GM12878 (cell line): ENCODE results near the gene SHC2. TPM values are rescaled to one million over a fixed set of nuclear protein-coding genes. Genes with fewer than 3 reads are reported as not detected.

Experiments used
- ATAC-seq: fragments of 200-7000 bp; cut with Tn5 transposase; 3 replicates; pipeline ENCODE4 v1.9.1; 2020; ENCODE audit warnings: mild to moderate bottlenecking, moderate library complexity
- BruUV-seq: library from RNA; stranded (reverse); fragments of 400-500 nt; replicated peaks from 2 replicates; lab custom pipeline; 2021; lab: Mats Ljungman, UMichigan
- CTCF ChIA-PET: fragments of 300-600 bp; sonication (Branson Sonifier 250); formaldehyde crosslinking; extraction: SDS; loops from one replicate; lab custom pipeline; 2021; ENCODE audit warnings: inconsistent platforms; lab: Yijun Ruan, JAX
- POLR2A ChIA-PET: fragments of 350-600 bp; formaldehyde crosslinking; extraction: SDS; loops from one replicate; lab custom pipeline; 2021; ENCODE audit warnings: inconsistent platforms; lab: Charles Lee
- RAD21 ChIA-PET: fragments of 300-600 bp; sonication (Branson Sonifier 250); formaldehyde crosslinking; loops from one replicate; lab custom pipeline; 2023; ENCODE audit warnings: antibody characterized with exemption; ENCODE audit not compliant: unreplicated experiment; lab: Charles Lee
- SMC1A ChIA-PET: fragments of 300-600 bp; sonication (Branson Sonifier 250); formaldehyde crosslinking; loops from one replicate; lab custom pipeline; 2023; ENCODE audit not compliant: unreplicated experiment, uncharacterized antibody; lab: Charles Lee
- DNase-seq: peaks from one replicate; pipeline ENCODE4 v3.0.0-alpha.2; 2011; ENCODE audit warnings: low read depth, low spot score
- FAIRE-seq: peaks from 3 replicates; lab custom pipeline; 2011; peaks lifted over from hg19 to GRCh38; lab: Jason Lieb, UNC
- H2AFZ ChIP-seq: 2 replicates; pipeline ENCODE4 v1.6.0; 2011; ENCODE audit warnings: low read depth, low read length, control low read depth; ENCODE audit not compliant: control insufficient read depth
- H3K27ac ChIP-seq: 2 replicates; pipeline ENCODE4 v1.5.1; 2011; ENCODE audit warnings: control low read depth; ENCODE audit not compliant: control insufficient read depth, insufficient read depth
- H3K27me3 ChIP-seq, 2 experiments: replicated peaks in 1 of 2; 2 replicates each; pipeline versions ENCODE4 v1.6.0 to v1.6.1; 2011; ENCODE audit warnings: low read length in 1 of 2; ENCODE audit not compliant: control insufficient read depth in 2 of 2, insufficient read depth in 2 of 2
- H3K36me3 ChIP-seq, 2 experiments: 2 replicates each; pipeline ENCODE4 v1.5.1; 2011; ENCODE audit warnings: low read length in 1 of 2; ENCODE audit not compliant: control insufficient read depth in 2 of 2, insufficient read depth in 2 of 2
- H3K4me1 ChIP-seq: 2 replicates; pipeline ENCODE4 v1.6.1; 2011; ENCODE audit warnings: mild to moderate bottlenecking, low read length, moderate library complexity, mixed read lengths; ENCODE audit not compliant: control insufficient read depth, insufficient read depth
- H3K4me2 ChIP-seq: 2 replicates; pipeline ENCODE4 v1.6.0; 2011; ENCODE audit warnings: control low read depth; ENCODE audit not compliant: control insufficient read depth, insufficient read depth
- H3K4me3 ChIP-seq: fragments of 200-600 bp; sonication (generic); 2 replicates; pipeline ENCODE4 v1.5.1; 2016
- H3K79me2 ChIP-seq: 2 replicates; pipeline ENCODE4 v1.6.0; 2011; ENCODE audit warnings: low read length; ENCODE audit not compliant: control insufficient read depth, insufficient read depth
- H3K9ac ChIP-seq: 2 replicates; pipeline ENCODE4 v1.8.0; 2011; ENCODE audit warnings: low read length, control low read depth, mixed read lengths; ENCODE audit not compliant: control insufficient read depth, insufficient read depth
- H3K9me3 ChIP-seq: replicated peaks from 3 replicates; pipeline ENCODE4 v1.5.1; 2011; ENCODE audit warnings: mild to moderate bottlenecking, low read length; ENCODE audit not compliant: control insufficient read depth, insufficient read depth
- H4K20me1 ChIP-seq: 2 replicates; pipeline ENCODE4 v1.6.0; 2011; ENCODE audit not compliant: control insufficient read depth, insufficient read depth
- BMI1 ChIP-seq: fragments of 450-650 bp; IDR thresholded peaks from 2 replicates; pipeline ENCODE4 v1.6.1; 2016; ENCODE audit warnings: mild to moderate bottlenecking, moderate library complexity, borderline replicate concordance
- EGR1 ChIP-seq, 2 experiments: IDR thresholded peaks; 1 replicate in 1 of 2; 2 replicates in 1 of 2; pipeline ENCODE4 v1.6.1; 2011 to 2012; ENCODE audit warnings: low read depth in 2 of 2, low read length in 2 of 2, borderline replicate concordance in 1 of 2, mild to moderate bottlenecking in 1 of 2, moderate library complexity in 1 of 2
- LARP7 ChIP-seq: fragments of 450-650 bp; IDR thresholded peaks from 2 replicates; pipeline ENCODE4 v1.6.1; 2017; ENCODE audit warnings: mild to moderate bottlenecking
- NR2C1 ChIP-seq: fragments of 450-650 bp; IDR thresholded peaks from 2 replicates; pipeline ENCODE4 v1.6.1; 2017; ENCODE audit warnings: antibody characterized with exemption, mild to moderate bottlenecking, moderate library complexity
- RFX5 ChIP-seq: IDR thresholded peaks from 2 replicates; pipeline ENCODE4 v1.6.1; 2011; ENCODE audit warnings: low read depth, low read length, improper control_type of control experiment
- YBX1 ChIP-seq: fragments of 450-650 bp; IDR thresholded peaks from 2 replicates; pipeline ENCODE4 v1.6.1; 2016; ENCODE audit warnings: antibody characterized with exemption
- WGBS: methylation state at CpG from one replicate; pipeline ENCODE4 v1.1.6; 2016; ENCODE audit warnings: low lambda C conversion rate; ENCODE audit not compliant: insufficient replicate concordance, insufficient coverage; ENCODE audit errors: missing lambda C conversion rate; 5-methylcytosine and 5-hydroxymethylcytosine counted together
- in situ Hi-C: fragments of 300-500 bp; cut with MboI; formaldehyde crosslinking; loops from 9 replicates; pipeline ENCODE4 v1.14.3; 2018; ENCODE audit warnings: mixed read lengths
- intact Hi-C: fragments of 100-400 bp; cut with micrococcal nuclease; formaldehyde crosslinking; loops from one replicate; pipeline ENCODE4 v1.14.2; 2022; ENCODE audit not compliant: unreplicated experiment
- polyA plus RNA-seq, 11 experiments: library from polyadenylated mRNA; depleted of rRNA in 4 of 11; unstranded in 6 of 11; stranded (reverse) in 5 of 11; fragments of >200 nt; fragmentation: Nextera tagmentation in 4 of 11; fragmentation: Illumina TruSeq in 1 of 11; extraction: Ambion mirVana in 4 of 11; extraction: Trizol in 1 of 11; gene quantifications; 1 replicate in 1 of 11; 2 replicates in 10 of 11; pipeline versions ENCODE4 v1.2.1 to v1.2.3, GENCODE V29; 2011 to 2016; ENCODE audit warnings: inconsistent platforms in 2 of 11, missing spikeins in 2 of 11, low read depth in 1 of 11
- total RNA-seq, 4 experiments: library from RNA; depleted of rRNA in 3 of 4; stranded (reverse); fragments of >200 nt in 3 of 4; fragmentation: Illumina TruSeq in 1 of 4; extraction: Trizol in 1 of 4; gene quantifications; 2 replicates each; pipeline versions ENCODE4 v1.2.1 to v1.2.3, GENCODE V29; 2013 to 2021

Gene SHC2
- total and polyA plus RNA-seq, 10 of the 15 experiments (the other 5 are each of a cell fraction or from before 2014, with no cell fraction given) = 0.08 TPM; not detected in 9

- Histone ChIP-seq H2AFZ (no peak overlapping the region), H3K9ac (no peak overlapping the region), H3K27ac (no peak overlapping the region), H3K4me2 (no peak overlapping the region), H3K4me1 (no peaks in the 10 kb centered on the region), H3K36me3 (no peaks in the 10 kb centered on the region), H3K79me2 (no peaks in the 10 kb centered on the region), H3K27me3 (no peaks in the 10 kb centered on the region), H4K20me1 (no peaks in the 10 kb centered on the region), H3K9me3 (no peaks in the 10 kb centered on the region), H3K4me3 (no peak overlapping the region)
- ChIA-PET POLR2A (no interaction called here), CTCF (no interaction called here), SMC1A (no interaction called here), RAD21 (no interaction called here)
- intact Hi-C loops = no loop called here
- no peak for DNase-seq
- no peak for TF ChIP-seq YBX1
- TF ChIP-seq EGR1 (IDR thresholded peaks at IDR 0.05; ENCODE audit: borderline replicate concordance in 1 of 2, low read depth in 2 of 2, low read length in 2 of 2) = no peak
- no peak for TF ChIP-seq NR2C1
- TF ChIP-seq LARP7 = no peak
- in situ Hi-C loops = no loop called here
- no TSS peak for BruUV-seq
- no peak for FAIRE-seq
- WGBS = 55% methylated on average over 13 of the region's 13 CpGs
- ATAC-seq = no peak
Measured at GRCh38 chr19:369256-369655, 91.6 kb downstream of the SHC2 start.

DNA sequence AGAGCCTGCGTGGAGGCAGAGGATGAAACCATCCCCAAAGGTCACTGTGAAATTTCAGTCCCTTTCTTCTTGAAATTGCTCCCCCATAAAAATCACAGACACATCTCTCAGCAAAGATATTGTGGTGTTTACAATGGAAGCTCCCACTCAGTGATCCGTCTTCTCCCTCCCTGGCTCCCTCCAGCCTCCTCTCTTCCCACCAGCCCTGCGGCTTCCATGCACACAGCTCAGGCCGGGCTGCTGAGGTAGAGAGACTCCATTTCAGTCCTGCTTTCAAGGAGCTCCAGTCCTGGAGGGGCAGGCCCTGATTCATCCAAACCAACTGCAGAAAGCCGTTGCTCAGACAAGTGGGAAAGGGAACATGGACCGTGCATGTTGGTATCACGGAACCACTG lies 92.2 kb downstream of the SHC2 start:
- TF ChIP-seq RFX5 (no peak), BMI1 (no peak)
- Histone ChIP-seq H3K79me2 (no peaks in the 10 kb centered on the region), H3K27me3 (no peaks in the 10 kb centered on the region), H3K4me3 (no peak overlapping the region), H3K9me3 (no peaks in the 10 kb centered on the region), H3K36me3 (no peaks in the 10 kb centered on the region), H3K4me1 (no peaks in the 10 kb centered on the region), H3K4me2 (no peak overlapping the region), H2AFZ (no peak overlapping the region), H3K9ac (no peak overlapping the region), H3K27ac (no peak overlapping the region), H4K20me1 (no peaks in the 10 kb centered on the region)
- no peak for DNase-seq
- POLR2A ChIA-PET = no interaction called here
- 50% methylated on average over 7 of the region's 7 CpGs for WGBS
- CTCF ChIA-PET = no interaction called here
- no TSS peak for BruUV-seq
- intact Hi-C loops = no loop called here
- SMC1A ChIA-PET = no interaction called here
- in situ Hi-C loops = no loop called here
- RAD21 ChIA-PET = no interaction called here
- no peak for ATAC-seq
- FAIRE-seq = no peak
